HG03045 (cell line): Measurements from ENCODE around the gene SPX.

ENCODE experiments used
- ATAC-seq: cut with Tn5 transposase; IDR thresholded peaks from one replicate; pipeline ENCODE4 v1.9.1; 2021; ENCODE audit warnings: mild to moderate bottlenecking, moderate library complexity; ENCODE audit not compliant: unreplicated experiment

The SPX gene

GRCh38 chr12:21538061-21538653, 12.1 kb downstream of the SPX start:
- no peak for ATAC-seq

- ATAC-seq, result no peak
Measured at GRCh38 chr12:21539797-21540196, 13.7 kb downstream of the SPX start.

- no peak for ATAC-seq
Measured at GRCh38 chr12:21541773-21542172, 15.7 kb downstream of the SPX start.

GRCh38 chr12:21542403-21542802, 16.3 kb downstream of the SPX start:
- ATAC-seq, result no peak

GRCh38 chr12:21543151-21543550, 17.1 kb downstream of the SPX start:
- ATAC-seq, result no peak

GRCh38 chr12:21545557-21545956, 19.5 kb downstream of the SPX start:
- no peak for ATAC-seq

- no peak for ATAC-seq
Measured at GRCh38 chr12:21546716-21547115, 20.6 kb downstream of the SPX start.

- ATAC-seq, result no peak
Measured at GRCh38 chr12:21547437-21547836, 21.3 kb downstream of the SPX start.

- ATAC-seq, result no peak
Measured at GRCh38 chr12:21551841-21552465, 25.9 kb downstream of the SPX start.

- no peak for ATAC-seq
Measured at GRCh38 chr12:21552635-21553328, 26.7 kb downstream of the SPX start.

- ATAC-seq, result no peak
Measured at GRCh38 chr12:21553329-21553675, 27.2 kb downstream of the SPX start.

- no peak for ATAC-seq
Measured at GRCh38 chr12:21558100-21558679, 32.1 kb downstream of the SPX start.

- no peak for ATAC-seq
Measured at GRCh38 chr12:21559855-21560569, 33.9 kb downstream of the SPX start.

GRCh38 chr12:21561158-21561557, 35.1 kb downstream of the SPX start:
- ATAC-seq, result no peak

- no peak for ATAC-seq
Measured at GRCh38 chr12:21562859-21563258, 36.8 kb downstream of the SPX start.

GRCh38 chr12:21566223-21566906, 40.3 kb downstream of the SPX start:
- ATAC-seq, result no peak

- ATAC-seq, result no peak
Measured at GRCh38 chr12:21566907-21567394, 40.9 kb downstream of the SPX start.

GRCh38 chr12:21568115-21568514, 42.0 kb downstream of the SPX start:
- no peak for ATAC-seq

GRCh38 chr12:21571046-21571445, 45.0 kb downstream of the SPX start:
- no peak for ATAC-seq

- ATAC-seq, result no peak
Measured at GRCh38 chr12:21573733-21574358, 47.8 kb downstream of the SPX start.
